Mesodermal cell (in vitro differentiated cells): Measurements from ENCODE around the gene FOXS1.

ENCODE experiments used
- H3K27ac ChIP-seq: 2 replicates; pipeline ENCODE4 v1.7.0; 2013; ENCODE audit warnings: mild to moderate bottlenecking, low read depth, low read length, moderate library complexity; ENCODE audit not compliant: severe bottlenecking
- H3K36me3 ChIP-seq: 2 replicates; pipeline ENCODE4 v1.7.1; 2013; ENCODE audit warnings: mild to moderate bottlenecking, low read length, moderate library complexity; ENCODE audit not compliant: control insufficient read depth, insufficient read depth
- H3K4me1 ChIP-seq: one replicate; pipeline ENCODE4 v1.7.1; 2013; ENCODE audit warnings: mild to moderate bottlenecking, low read length; ENCODE audit not compliant: insufficient read depth, control insufficient read depth, poor library complexity, severe bottlenecking
- H3K4me3 ChIP-seq: 2 replicates; pipeline ENCODE4 v1.7.0; 2013; ENCODE audit warnings: low read length, control low read depth, mild to moderate bottlenecking; ENCODE audit not compliant: insufficient read depth, poor library complexity, severe bottlenecking; ENCODE audit errors: extremely low read depth
- H3K9me3 ChIP-seq: 2 replicates; pipeline ENCODE4 v1.7.1; 2013; ENCODE audit warnings: mild to moderate bottlenecking, low read length, moderate library complexity; ENCODE audit not compliant: control insufficient read depth
- WGBS, 2 experiments: methylation state at CpG; one replicate each; pipeline ENCODE4 v1.1.5; 2013; ENCODE audit warnings: missing lambda C conversion rate in 2 of 2; ENCODE audit not compliant: insufficient coverage in 2 of 2; 5-methylcytosine and 5-hydroxymethylcytosine counted together

The FOXS1 gene

GRCh38 chr20:31809661-31810060 is 35.7 kb downstream of the FOXS1 start:
- H3K4me1 ChIP-seq, result peaks cover 25% of the 10 kb centered on the region
- peaks cover 18% of the 10 kb centered on the region for H3K36me3 ChIP-seq
- H3K9me3 ChIP-seq, result no peaks in the 10 kb centered on the region
- no peak overlapping the region for H3K4me3 ChIP-seq
- 82% methylated on average over 3 of the region's 3 CpGs; no CpG with 5 or more reads in 1 of the 2 experiments for WGBS, 2 experiments
- no peak overlapping the region for H3K27ac ChIP-seq

- Histone ChIP-seq H3K4me3 (no peak overlapping the region), H3K27ac (no peak overlapping the region), H3K9me3 (no peaks in the 10 kb centered on the region), H3K36me3 (peaks cover 25% of the 10 kb centered on the region), H3K4me1 (peaks cover 25% of the 10 kb centered on the region)
- 87 to 95% methylated on average over 2 to 3 of the region's 3 CpGs for WGBS, 2 experiments
Measured at GRCh38 chr20:31808481-31808880, 36.9 kb downstream of the FOXS1 start.

- Histone ChIP-seq H3K9me3 (no peaks in the 10 kb centered on the region), H3K4me1 (peaks cover 12% of the 10 kb centered on the region), H3K27ac (no peak overlapping the region), H3K4me3 (no peak overlapping the region), H3K36me3 (peaks cover 42% of the 10 kb centered on the region)
- 94 to 96% methylated on average over 6 to 7 of the region's 8 CpGs for WGBS, 2 experiments
Measured at GRCh38 chr20:31806564-31807355, 38.6 kb downstream of the FOXS1 start.

- Histone ChIP-seq H3K4me1 (no peaks in the 10 kb centered on the region), H3K36me3 (peaks cover 72% of the 10 kb centered on the region), H3K27ac (no peak overlapping the region), H3K9me3 (no peaks in the 10 kb centered on the region), H3K4me3 (no peak overlapping the region)
- WGBS, 2 experiments, result 91 to 96% methylated on average over 5 of the region's 7 CpGs
Measured at GRCh38 chr20:31803552-31804291, 41.7 kb downstream of the FOXS1 start.

- Histone ChIP-seq H3K4me1 (no peaks in the 10 kb centered on the region), H3K4me3 (no peak overlapping the region), H3K27ac (no peak overlapping the region), H3K36me3 (peaks cover 76% of the 10 kb centered on the region), H3K9me3 (no peaks in the 10 kb centered on the region)
- 97% methylated on average over 5 to 6 of the region's 7 CpGs for WGBS, 2 experiments
Measured at GRCh38 chr20:31801508-31801907, 43.9 kb downstream of the FOXS1 start.

GRCh38 chr20:31797364-31797763 is 48.0 kb downstream of the FOXS1 start:
- Histone ChIP-seq H3K4me3 (no peak overlapping the region), H3K4me1 (no peaks in the 10 kb centered on the region), H3K9me3 (no peaks in the 10 kb centered on the region), H3K27ac (no peak overlapping the region), H3K36me3 (peaks cover 90% of the 10 kb centered on the region)
- WGBS, 2 experiments, result 94 to 100% methylated on average over 3 of the region's 3 CpGs
